K562 (cell line): Measurements from ENCODE around the gene TRIM14. TPM values are rescaled to one million over a fixed set of nuclear protein-coding genes. Genes with fewer than 3 reads are reported as not detected.
"Not testable (repeated sequence)": the region's sequence is repeated elsewhere in the genome, so short reads cannot be mapped to it uniquely, and the experiment has no call there.

ENCODE experiments used
- ATAC-seq: fragments of 200-7000 bp; cut with Tn5 transposase; 3 replicates; pipeline ENCODE4 v1.9.1; 2020; ENCODE audit warnings: moderate library complexity
- BruUV-seq: library from RNA; stranded (reverse); fragments of 400-500 nt; replicated peaks from 2 replicates; lab custom pipeline; 2021; lab: Mats Ljungman, UMichigan
- CTCF ChIA-PET: fragments of 300-600 bp; formaldehyde crosslinking; extraction: SDS; loops from one replicate; lab custom pipeline; 2021; ENCODE audit warnings: low intra/inter-chr PET ratio; lab: Yijun Ruan, JAX
- POLR2A ChIA-PET: fragments of 300-600, 350-650 bp; sonication (Branson Sonifier 250); formaldehyde crosslinking; extraction: SDS; loops from one replicate; lab custom pipeline; 2021; ENCODE audit warnings: antibody characterized with exemption, inconsistent platforms; lab: Yijun Ruan, JAX
- DNase-seq, 4 experiments: peaks; one replicate each; pipeline versions ENCODE4 v3.0.0 to v3.0.0-alpha.2; 2011 to 2018; ENCODE audit warnings: low spot score in 3 of 4, mixed read lengths in 3 of 4; ENCODE audit errors: extremely low read depth in 1 of 4
- FAIRE-seq: peaks from 2 replicates; lab custom pipeline; 2011; peaks lifted over from hg19 to GRCh38; lab: Jason Lieb, UNC
- H2AFZ ChIP-seq: 2 replicates; pipeline ENCODE4 v1.6.0; 2011; ENCODE audit warnings: low read depth, low read length, control low read depth, inconsistent platforms
- H3K27ac ChIP-seq: fragments of 200-600 bp; 3 replicates; pipeline ENCODE4 v1.8.0; 2011; ENCODE audit warnings: low read depth, mild to moderate bottlenecking, control low read depth, inconsistent platforms, low read length, moderate library complexity, mixed read lengths; ENCODE audit errors: extremely low read depth
- H3K27me3 ChIP-seq, 2 experiments: fragments of 300-600 bp in 1 of 2; 2 replicates in 1 of 2; 3 replicates in 1 of 2; pipeline versions ENCODE4 v1.6.0 to v1.8.0; 2011; ENCODE audit warnings: inconsistent platforms in 2 of 2, low read length in 2 of 2, mild to moderate bottlenecking in 1 of 2, mixed read lengths in 1 of 2, moderate library complexity in 1 of 2; ENCODE audit not compliant: control insufficient read depth in 2 of 2, insufficient read depth in 2 of 2
- H3K36me3 ChIP-seq: fragments of 300-600 bp; 3 replicates; pipeline ENCODE4 v1.8.0; 2011; ENCODE audit warnings: mild to moderate bottlenecking, low read length, inconsistent platforms; ENCODE audit not compliant: control insufficient read depth, insufficient read depth
- H3K4me1 ChIP-seq, 2 experiments: fragments of 200-600 bp in 1 of 2; replicated peaks in 1 of 2; 2 replicates in 1 of 2; 3 replicates in 1 of 2; pipeline versions ENCODE4 v1.5.1 to v1.8.0; 2011; ENCODE audit warnings: inconsistent platforms in 2 of 2, low read length in 2 of 2, mild to moderate bottlenecking in 1 of 2, mixed read lengths in 1 of 2, moderate library complexity in 1 of 2; ENCODE audit not compliant: control insufficient read depth in 2 of 2, insufficient read depth in 2 of 2
- H3K4me2 ChIP-seq: 2 replicates; pipeline ENCODE4 v1.6.1; 2011; ENCODE audit warnings: low read length, control low read depth, inconsistent platforms, mixed read lengths; ENCODE audit not compliant: insufficient read depth
- H3K4me3 ChIP-seq: fragments of 200-600 bp; sonication (generic), shearing (Covaris generic); 2 replicates; pipeline ENCODE4 v1.5.1; 2016; ENCODE audit warnings: control low read depth, inconsistent platforms
- H3K79me2 ChIP-seq: fragments of 200-600 bp; 3 replicates; pipeline ENCODE4 v1.8.0; 2011; ENCODE audit warnings: low read length, inconsistent platforms; ENCODE audit not compliant: control insufficient read depth, insufficient read depth
- H3K9ac ChIP-seq, 2 experiments: 2 replicates each; pipeline versions ENCODE4 v1.6.0 to v1.6.1; 2011; ENCODE audit warnings: low read depth in 2 of 2, low read length in 2 of 2, control low read depth in 1 of 2, inconsistent platforms in 1 of 2, mild to moderate bottlenecking in 1 of 2, mixed read lengths in 1 of 2; ENCODE audit not compliant: insufficient read depth in 1 of 2
- H3K9me1 ChIP-seq: one replicate; pipeline ENCODE4 v1.6.0; 2011; ENCODE audit warnings: inconsistent platforms, mild to moderate bottlenecking, low read length, moderate library complexity; ENCODE audit not compliant: control insufficient read depth, insufficient read depth
- H3K9me3 ChIP-seq: replicated peaks from 2 replicates; pipeline ENCODE4 v1.5.1; 2011; ENCODE audit warnings: low read depth, low read length, inconsistent platforms; ENCODE audit not compliant: control insufficient read depth, insufficient read depth
- H4K20me1 ChIP-seq: replicated peaks from 2 replicates; pipeline ENCODE4 v1.6.1; 2011; ENCODE audit warnings: low read length, inconsistent platforms, mixed read lengths; ENCODE audit not compliant: control insufficient read depth, insufficient read depth
- CTCF ChIP-seq, 3 experiments: IDR thresholded peaks in 2 of 3; conservative IDR thresholded peaks in 1 of 3; 2 replicates each; pipeline ENCODE4 v1.5.1; 2011 to 2012; ENCODE audit warnings: low read length in 3 of 3, mild to moderate bottlenecking in 3 of 3, control low read depth in 2 of 3, improper control_type of control experiment in 1 of 3, inconsistent platforms in 1 of 3, low read depth in 1 of 3, mixed read lengths in 1 of 3, moderate library complexity in 1 of 3; ENCODE audit not compliant: insufficient read depth in 2 of 3
- WGBS: fragments of 100-300 bp; shearing (Covaris generic); methylation state at CpG from one replicate; pipeline ENCODE4 v1.1.6; 2016; ENCODE audit warnings: low coverage, mixed read lengths; ENCODE audit not compliant: insufficient coverage; ENCODE audit errors: missing lambda C conversion rate; 5-methylcytosine and 5-hydroxymethylcytosine counted together
- in situ Hi-C: fragments of 300-500 bp; cut with MboI; formaldehyde crosslinking; loops from 4 replicates; pipeline ENCODE4 v1.15.0; 2018; ENCODE audit warnings: inconsistent platforms, mixed read lengths
- intact Hi-C: fragments of 100-400 bp; cut with micrococcal nuclease; formaldehyde crosslinking; loops from 2 replicates; pipeline ENCODE4 v1.14.2; 2022
- polyA plus RNA-seq, 8 experiments: library from polyadenylated mRNA; depleted of rRNA in 4 of 8; stranded (reverse) in 5 of 8; unstranded in 3 of 8; fragments of >200 nt; fragmentation: Nextera tagmentation in 2 of 8; fragmentation: Illumina TruSeq in 1 of 8; extraction: Ambion mirVana in 2 of 8; extraction: Trizol in 1 of 8; gene quantifications; 2 replicates each; pipeline versions ENCODE4 v1.2.1 to v1.2.3, GENCODE V29; 2011 to 2014; ENCODE audit warnings: inconsistent platforms in 1 of 8, missing spikeins in 1 of 8
- total RNA-seq, 7 experiments: library from RNA; depleted of rRNA in 6 of 7; stranded (reverse); fragments of >200 nt in 6 of 7; fragmentation: Illumina TruSeq in 2 of 7; extraction: Trizol in 2 of 7; gene quantifications; 2 replicates each; pipeline versions ENCODE4 v1.2.1 to v1.2.3, GENCODE V29; 2011 to 2021; ENCODE audit warnings: low replicate concordance in 1 of 7

The TRIM14 gene
- total and polyA plus RNA-seq, 9 of the 15 experiments (the other 6 are each of a cell fraction or from before 2014, with no cell fraction given) = 7.6 to 41.0 (median 17.9) TPM

GRCh38 chr9:98090674-98091073 lies 28.3 kb downstream of the TRIM14 start:
- CTCF ChIA-PET, H3K4me3 ChIP-seq, in situ Hi-C loops, H4K20me1 ChIP-seq, H2AFZ ChIP-seq, H3K27ac ChIP-seq, H3K4me2 ChIP-seq, H3K4me1 ChIP-seq, H3K9me1 ChIP-seq, intact Hi-C loops, H3K9ac ChIP-seq, H3K27me3 ChIP-seq, FAIRE-seq, BruUV-seq, H3K79me2 ChIP-seq, ATAC-seq, H3K9me3 ChIP-seq: not testable (repeated sequence)
- POLR2A ChIA-PET = interaction anchor here (0.7 kb wide), 1 partner anchor 143 kb away, joined by 3 read pairs; no protein-coding TSS in a partner anchor
- TF ChIP-seq CTCF (IDR thresholded peaks at IDR 0.05 in 2 of 3, conservative IDR thresholded peaks at IDR 0.05 in 1 of 3; ENCODE audit: insufficient read depth in 2 of 3, low read depth in 1 of 3, low read length in 3 of 3) = peak in 1 of 3 experiments; percentile 6; a peak in 1 of 6 replicates
- H3K36me3 ChIP-seq = peaks cover 53% of the 10 kb centered on the region; the same call in 2 of the 3 replicates
- DNase-seq = peak in 2 of 4 experiments; percentile 53 to 55
- WGBS = 94% methylated on average over 3 of the region's 3 CpGs
